ENCODE data around the gene ZNF524.

GRCh38 chr19:55611983-55612645 lies 12.0 kb downstream of the ZNF524 start:
- no peak for TF ChIP-seq GATA3 (IDR thresholded peaks at IDR 0.05; ENCODE audit: low read depth, low read length)
- no peak for TF ChIP-seq GATA2 (IDR thresholded peaks at IDR 0.05; ENCODE audit: low read depth, low read length)

Measured in SH-SY5Y (cell line).